A549 (cell line): ENCODE data around the gene ACADSB.

Experiments
- ATOH8 ChIP-seq: fragments of 250-450 bp; sonication (Bioruptor Pico); IDR thresholded peaks from 2 replicates; pipeline ENCODE4 v1.5.0; 2020; ENCODE audit warnings: low read depth, mild to moderate bottlenecking, moderate library complexity
- BHLHE40 ChIP-seq: IDR thresholded peaks from 2 replicates; pipeline ENCODE4 v1.6.1; 2012; ENCODE audit warnings: low read depth, low read length, inconsistent platforms
- ESRRA ChIP-seq: fragments of 150-350 bp; IDR thresholded peaks from 2 replicates; pipeline ENCODE4 v1.6.1; 2014; ENCODE audit warnings: mild to moderate bottlenecking, low read length, borderline replicate concordance
- FOSL2 ChIP-seq, 2 experiments: fragments of 450-650 bp in 1 of 2; fragments of >200 bp in 1 of 2; sonication (Bioruptor Twin) in 1 of 2; formaldehyde crosslinking; IDR thresholded peaks; 2 replicates each; pipeline versions ENCODE4 v1.5.0 to v1.6.1; 2016 to 2020; ENCODE audit warnings: mild to moderate bottlenecking in 1 of 2, moderate library complexity in 1 of 2
- HDAC2 ChIP-seq: fragments of 200-600 bp; sonication (generic); IDR thresholded peaks from 2 replicates; pipeline ENCODE4 v1.6.1; 2016
- JUNB ChIP-seq: fragments of >200 bp; sonication (Bioruptor Twin); formaldehyde crosslinking; IDR thresholded peaks from 2 replicates; pipeline ENCODE4 v1.6.1; 2016
- MAX ChIP-seq: IDR thresholded peaks from 2 replicates; pipeline ENCODE4 v1.6.1; 2012
- TP53 ChIP-seq: fragments of 250-450 bp; sonication (Bioruptor Pico); IDR thresholded peaks from 2 replicates; pipeline ENCODE4 v1.5.0; 2021; ENCODE audit warnings: mild to moderate bottlenecking, moderate library complexity
- ZFP36 ChIP-seq: fragments of 450-650 bp; IDR thresholded peaks from 2 replicates; pipeline ENCODE4 v1.6.1; 2014; ENCODE audit warnings: borderline replicate concordance; ENCODE audit not compliant: partially characterized antibody
- TF ChIP-seq, protein P1 (sequence below): fragments of >200 bp; sonication (Bioruptor Twin); formaldehyde crosslinking; IDR thresholded peaks from 3 replicates; pipeline ENCODE4 v1.5.1; 2016
- TF ChIP-seq, protein P2 (sequence below): IDR thresholded peaks from 2 replicates; pipeline ENCODE4 v1.6.1; 2012

GRCh38 chr10:123062726-123063125, 53.9 kb downstream of the ACADSB start:
- TF ChIP-seq MAX (no peak), FOSL2 (IDR thresholded peaks at IDR 0.05) (no peak), FOSL2 (CRISPR knock-in tag; IDR thresholded peaks at IDR 0.05) (no peak), ESRRA (no peak), HDAC2 (no peak), TP53 (CRISPR knock-in tag) (no peak), ATOH8 (CRISPR knock-in tag) (no peak), JUNB (no peak), ZFP36 (no peak), BHLHE40 (no peak)
- TF ChIP-seq, protein P1, sequence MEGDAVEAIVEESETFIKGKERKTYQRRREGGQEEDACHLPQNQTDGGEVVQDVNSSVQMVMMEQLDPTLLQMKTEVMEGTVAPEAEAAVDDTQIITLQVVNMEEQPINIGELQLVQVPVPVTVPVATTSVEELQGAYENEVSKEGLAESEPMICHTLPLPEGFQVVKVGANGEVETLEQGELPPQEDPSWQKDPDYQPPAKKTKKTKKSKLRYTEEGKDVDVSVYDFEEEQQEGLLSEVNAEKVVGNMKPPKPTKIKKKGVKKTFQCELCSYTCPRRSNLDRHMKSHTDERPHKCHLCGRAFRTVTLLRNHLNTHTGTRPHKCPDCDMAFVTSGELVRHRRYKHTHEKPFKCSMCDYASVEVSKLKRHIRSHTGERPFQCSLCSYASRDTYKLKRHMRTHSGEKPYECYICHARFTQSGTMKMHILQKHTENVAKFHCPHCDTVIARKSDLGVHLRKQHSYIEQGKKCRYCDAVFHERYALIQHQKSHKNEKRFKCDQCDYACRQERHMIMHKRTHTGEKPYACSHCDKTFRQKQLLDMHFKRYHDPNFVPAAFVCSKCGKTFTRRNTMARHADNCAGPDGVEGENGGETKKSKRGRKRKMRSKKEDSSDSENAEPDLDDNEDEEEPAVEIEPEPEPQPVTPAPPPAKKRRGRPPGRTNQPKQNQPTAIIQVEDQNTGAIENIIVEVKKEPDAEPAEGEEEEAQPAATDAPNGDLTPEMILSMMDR, result no peak
- TF ChIP-seq, protein P2, sequence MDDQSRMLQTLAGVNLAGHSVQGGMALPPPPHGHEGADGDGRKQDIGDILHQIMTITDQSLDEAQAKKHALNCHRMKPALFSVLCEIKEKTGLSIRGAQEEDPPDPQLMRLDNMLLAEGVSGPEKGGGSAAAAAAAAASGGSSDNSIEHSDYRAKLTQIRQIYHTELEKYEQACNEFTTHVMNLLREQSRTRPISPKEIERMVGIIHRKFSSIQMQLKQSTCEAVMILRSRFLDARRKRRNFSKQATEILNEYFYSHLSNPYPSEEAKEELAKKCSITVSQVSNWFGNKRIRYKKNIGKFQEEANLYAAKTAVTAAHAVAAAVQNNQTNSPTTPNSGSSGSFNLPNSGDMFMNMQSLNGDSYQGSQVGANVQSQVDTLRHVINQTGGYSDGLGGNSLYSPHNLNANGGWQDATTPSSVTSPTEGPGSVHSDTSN, result no peak
